Skeletal muscle tissue (tissue), 4 donors: ENCODE results near the gene CTSS. TPM values are rescaled to one million over a fixed set of nuclear protein-coding genes. Genes with fewer than 3 reads are reported as not detected.

Experiments
- H3K27ac ChIP-seq: one replicate; pipeline ENCODE4 v1.7.0; 2013; ENCODE audit warnings: mild to moderate bottlenecking, low read depth, low read length, inconsistent platforms
- H3K27me3 ChIP-seq, 3 donors: one replicate each; pipeline ENCODE4 v1.7.0; 2013; ENCODE audit warnings: low read length in 3 of 3; ENCODE audit not compliant: control insufficient read depth in 3 of 3, insufficient read depth in 3 of 3
- H3K36me3 ChIP-seq, 3 donors: one replicate each; pipeline ENCODE4 v1.7.0; 2013; ENCODE audit warnings: low read length in 3 of 3; ENCODE audit not compliant: control insufficient read depth in 3 of 3, insufficient read depth in 3 of 3
- H3K4me1 ChIP-seq, 3 donors: one replicate each; pipeline ENCODE4 v1.7.0; 2013; ENCODE audit warnings: low read length in 3 of 3, mild to moderate bottlenecking in 3 of 3; ENCODE audit not compliant: control insufficient read depth in 3 of 3, insufficient read depth in 3 of 3
- H3K4me3 ChIP-seq, 3 donors: one replicate each; pipeline ENCODE4 v1.7.0; 2013; ENCODE audit warnings: low read length in 3 of 3
- H3K9ac ChIP-seq, 3 donors: one replicate each; pipeline ENCODE4 v1.7.0; 2013; ENCODE audit warnings: low read length in 3 of 3, mild to moderate bottlenecking in 3 of 3, moderate library complexity in 2 of 3, low read depth in 1 of 3
- H3K9me3 ChIP-seq, 3 donors: one replicate each; pipeline ENCODE4 v1.7.0; 2013; ENCODE audit warnings: low read length in 3 of 3; ENCODE audit not compliant: control insufficient read depth in 3 of 3
- total RNA-seq: library from RNA; depleted of rRNA; stranded (reverse); fragments of >200 nt; gene quantifications from one replicate; pipeline ENCODE4 v1.2.3, GENCODE V29; 2014
- donor health status: Osteomylitis.

The CTSS gene
- total RNA-seq, 1 donor from 2014 or later = 29.2 TPM

DNA sequence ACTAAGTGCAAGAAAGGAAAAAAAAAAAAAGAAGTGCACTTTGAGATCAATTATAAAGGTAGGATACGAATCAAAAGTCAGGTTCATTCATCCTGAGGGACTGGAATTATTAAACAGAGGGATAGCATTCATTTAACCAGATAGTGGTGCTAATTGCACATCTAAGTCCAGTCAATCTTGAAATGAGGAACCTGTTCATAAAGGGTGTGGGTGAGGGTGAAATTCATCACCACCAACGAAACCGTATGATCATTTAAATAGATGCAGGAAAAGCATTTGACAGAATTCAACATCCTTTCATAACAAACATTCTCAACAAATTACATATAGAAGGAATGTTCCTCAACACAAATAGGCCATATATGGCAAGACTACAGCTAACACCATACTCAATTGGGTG lies 5.6 kb downstream of the CTSS start:
- H3K9me3 ChIP-seq = no peaks in the 10 kb centered on the region
- peaks cover 0 to 4% (median 0%) of the 10 kb centered on the region in 3 donors for H3K36me3 ChIP-seq
- H3K4me3 ChIP-seq = no peak overlapping the region
- H3K27me3 ChIP-seq = no peaks in the 10 kb centered on the region
- H3K4me1 ChIP-seq = peaks cover 0 to 3% (median 0%) of the 10 kb centered on the region in 3 donors
- no peak overlapping the region for H3K27ac ChIP-seq
- H3K9ac ChIP-seq = no peak overlapping the region

DNA sequence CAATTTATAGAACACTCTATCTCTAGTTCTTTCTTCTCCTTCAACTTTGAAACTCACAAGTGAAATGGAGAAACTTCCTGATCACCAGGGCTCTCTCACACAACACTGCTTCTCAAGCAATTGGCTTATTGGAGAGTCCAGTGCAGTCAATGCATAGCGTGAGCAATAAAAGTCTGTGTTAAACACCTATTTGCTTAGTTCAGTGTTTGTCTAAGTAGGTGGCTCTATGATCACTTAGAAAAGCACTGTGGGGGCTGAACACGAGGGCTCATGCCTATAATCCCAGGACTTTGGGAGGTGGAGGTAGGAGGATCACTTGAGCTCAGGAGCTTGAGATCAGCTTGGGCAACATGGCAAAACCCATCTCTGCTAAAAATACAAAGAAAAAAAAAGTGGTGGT lies 12.2 kb downstream of the CTSS start:
- no peak overlapping the region for H3K9ac ChIP-seq
- H3K9me3 ChIP-seq = no peaks in the 10 kb centered on the region
- H3K4me1 ChIP-seq = no peaks in the 10 kb centered on the region
- no peaks in the 10 kb centered on the region for H3K27me3 ChIP-seq
- no peak overlapping the region for H3K27ac ChIP-seq
- H3K36me3 ChIP-seq = peaks cover 0 to 6% (median 4%) of the 10 kb centered on the region in 3 donors
- no peak overlapping the region for H3K4me3 ChIP-seq

DNA sequence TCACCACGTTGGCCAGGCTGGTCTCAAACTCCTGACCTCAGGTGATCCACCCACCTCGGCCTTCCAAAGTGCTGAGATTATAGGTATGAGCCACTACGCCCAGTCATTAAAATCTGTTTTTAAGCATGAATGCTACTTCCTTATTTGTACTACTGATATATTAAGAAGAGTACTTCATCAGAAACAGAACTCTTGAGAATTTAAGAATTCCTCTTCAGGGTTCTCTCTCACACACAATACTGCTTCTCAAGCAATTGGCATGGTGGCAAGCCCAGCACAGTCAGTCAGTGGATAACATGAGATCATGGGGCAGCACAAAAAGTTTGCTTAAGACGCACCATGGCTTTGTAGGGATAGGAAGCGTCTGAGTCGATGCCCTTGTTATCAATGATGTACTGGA lies 14.1 kb downstream of the CTSS start:
- Histone ChIP-seq H3K27me3 (no peaks in the 10 kb centered on the region), H3K36me3 (peaks cover 0 to 8% (median 2%) of the 10 kb centered on the region in 3 donors), H3K4me3 (no peak overlapping the region), H3K9me3 (no peaks in the 10 kb centered on the region), H3K4me1 (no peaks in the 10 kb centered on the region), H3K9ac (no peak overlapping the region), H3K27ac (no peak overlapping the region)

DNA sequence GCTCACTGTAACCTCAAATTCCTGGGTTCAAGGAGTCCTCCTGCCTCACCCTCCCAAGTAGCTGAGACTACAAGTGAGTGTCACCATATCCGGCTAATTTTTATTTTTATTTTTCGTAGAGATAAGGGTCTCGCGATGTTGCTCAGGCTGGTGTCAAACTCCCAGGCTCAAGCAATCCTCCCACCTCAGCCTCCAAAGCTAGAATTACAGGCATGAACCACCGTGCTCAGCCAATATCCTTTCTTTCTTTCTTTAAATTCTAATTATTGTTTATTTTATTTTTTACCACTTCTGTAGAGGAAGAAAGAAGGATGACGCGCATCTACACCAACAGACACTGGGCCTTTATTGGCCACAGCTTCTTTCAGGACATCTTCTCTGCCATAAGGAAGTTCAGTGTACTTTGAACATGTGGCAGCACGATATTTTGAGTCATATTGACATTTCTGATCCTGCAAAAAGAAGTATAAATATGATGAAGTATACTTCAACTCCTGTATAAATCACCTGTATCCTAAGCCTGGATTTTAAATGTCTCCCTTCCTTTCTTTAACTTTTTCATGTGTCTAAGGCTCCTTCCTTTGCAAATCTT lies 15.8 kb downstream of the CTSS start:
- Histone ChIP-seq H3K4me3 (no peak overlapping the region), H3K36me3 (peaks cover 0 to 8% (median 2%) of the 10 kb centered on the region in 3 donors), H3K4me1 (no peaks in the 10 kb centered on the region), H3K9ac (no peak overlapping the region), H3K9me3 (no peaks in the 10 kb centered on the region), H3K27ac (no peak overlapping the region), H3K27me3 (no peaks in the 10 kb centered on the region)

DNA sequence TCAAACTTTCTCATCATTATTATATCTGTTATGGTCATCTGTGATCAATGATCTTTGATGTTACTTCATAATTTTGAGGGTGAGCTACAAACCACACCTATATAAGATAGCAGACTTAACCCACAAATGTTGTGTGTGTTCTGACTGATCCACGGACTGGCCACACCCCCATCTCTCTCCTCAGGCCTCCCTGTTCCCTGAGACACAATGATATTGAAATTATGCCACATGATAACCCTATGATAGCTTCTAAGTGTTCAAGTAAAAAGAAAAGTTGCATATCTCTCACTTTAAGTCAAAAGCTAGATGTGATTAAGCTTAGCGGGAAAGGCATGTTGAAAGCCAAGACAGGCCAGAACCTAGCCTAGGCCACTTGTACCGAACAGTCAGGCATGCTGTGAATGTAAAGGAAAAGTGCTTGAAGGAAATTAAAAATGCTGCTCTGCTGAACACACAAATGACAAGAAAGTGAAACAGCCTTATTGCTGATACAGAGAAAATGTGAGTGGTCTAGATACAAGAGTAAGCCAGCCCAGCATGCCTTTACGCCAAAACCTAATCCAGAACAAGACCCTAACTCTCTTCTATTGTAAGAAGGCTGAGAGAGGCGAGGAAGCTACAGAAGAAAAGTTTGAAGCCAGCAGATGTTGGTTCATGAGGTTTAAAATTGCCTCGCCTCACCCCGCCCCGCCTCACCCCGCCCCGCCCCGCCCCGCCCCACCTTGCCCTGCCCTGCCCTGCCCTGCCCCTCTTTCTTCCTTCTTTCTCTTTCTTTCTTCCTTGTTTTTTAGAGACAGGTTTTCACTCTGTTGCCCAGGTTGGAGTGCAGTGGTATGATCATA lies 16.5 kb downstream of the CTSS start:
- Histone ChIP-seq H3K36me3 (peaks cover 0 to 8% (median 2%) of the 10 kb centered on the region in 3 donors), H3K9ac (no peak overlapping the region), H3K4me3 (no peak overlapping the region), H3K9me3 (no peaks in the 10 kb centered on the region), H3K27me3 (no peaks in the 10 kb centered on the region), H3K27ac (no peak overlapping the region), H3K4me1 (no peaks in the 10 kb centered on the region)

DNA sequence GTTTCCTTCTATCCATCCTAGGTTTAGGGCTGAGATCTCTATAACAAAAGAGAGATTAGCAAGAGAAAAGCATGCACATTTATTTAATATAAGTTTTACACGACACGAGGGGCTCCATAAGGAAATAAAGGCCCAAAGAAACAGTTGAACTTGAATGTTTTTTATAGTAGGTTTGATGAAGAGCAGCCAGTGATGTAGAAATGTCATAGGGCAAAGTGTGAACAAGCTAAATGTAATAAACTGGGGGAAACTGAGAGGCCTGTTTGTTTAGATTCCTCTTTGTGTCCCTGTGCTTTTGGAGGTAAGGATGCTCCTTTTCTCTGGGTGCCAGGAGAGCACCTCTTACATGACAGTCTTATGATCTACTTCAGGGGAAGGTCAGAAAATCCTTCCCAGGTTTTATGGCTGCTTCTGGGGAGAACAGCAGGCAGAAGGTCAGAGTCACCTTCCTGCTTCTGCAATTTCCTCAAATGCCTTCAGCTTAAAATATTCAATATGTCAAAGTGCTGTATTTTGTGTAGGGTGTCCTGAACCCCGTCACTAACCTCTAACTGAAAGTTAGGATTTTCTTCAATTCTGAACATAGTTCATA lies 35.4 kb downstream of the CTSS start:
- Histone ChIP-seq H3K4me1 (no peaks in the 10 kb centered on the region), H3K27me3 (no peaks in the 10 kb centered on the region), H3K9me3 (no peaks in the 10 kb centered on the region), H3K27ac (no peak overlapping the region), H3K9ac (no peak overlapping the region), H3K36me3 (peaks cover 0 to 2% (median 0%) of the 10 kb centered on the region in 3 donors), H3K4me3 (no peak overlapping the region)

DNA sequence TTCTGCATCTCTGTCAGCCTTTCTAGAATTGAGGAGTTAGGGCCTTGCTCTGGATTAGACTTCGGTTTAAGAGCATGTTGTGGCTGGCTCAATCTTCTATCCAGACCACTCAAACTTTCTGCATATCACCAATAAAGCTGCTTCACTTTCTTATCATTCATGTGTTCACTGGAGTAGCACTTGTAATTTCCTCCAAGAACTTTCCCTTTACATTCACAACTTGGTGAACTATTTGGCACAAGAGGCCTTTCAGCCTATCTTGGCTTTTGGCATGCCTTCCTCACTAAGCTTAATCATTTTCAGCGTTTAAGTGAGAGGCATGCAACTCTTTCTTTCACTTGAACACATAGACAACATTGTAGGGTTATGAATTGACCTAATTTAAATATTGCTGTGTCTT lies 41.2 kb downstream of the CTSS start:
- no peaks in the 10 kb centered on the region for H3K27me3 ChIP-seq
- H3K36me3 ChIP-seq = no peaks in the 10 kb centered on the region
- no peak overlapping the region for H3K27ac ChIP-seq

DNA sequence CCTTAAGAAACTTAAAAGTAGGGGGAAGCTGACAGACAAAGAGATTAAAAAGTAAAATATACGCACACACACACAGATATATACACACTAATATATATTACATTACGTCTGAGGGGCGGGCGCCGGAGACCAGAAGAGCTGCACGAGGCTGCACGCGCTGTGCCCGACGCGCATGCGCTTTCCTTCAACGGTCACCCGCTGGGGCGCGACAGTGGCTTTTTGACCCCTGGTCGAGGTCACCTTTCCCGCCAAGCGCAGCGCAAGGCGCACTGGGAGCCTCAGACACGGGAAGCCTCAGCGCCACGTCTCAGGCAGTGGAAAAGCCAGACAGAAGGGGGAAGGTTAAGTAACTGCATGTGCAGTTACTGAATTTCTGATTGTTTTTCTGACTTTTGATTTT lies 44.9 kb downstream of the CTSS start, which contains the start of gene HORMAD1:
HORMAD1 (minus strand) TSS at position 193 of the 400 bp plus-strand sequence. CDS start 1,390 bp downstream, outside the sequence.
- H3K27me3 ChIP-seq = no peaks in the 10 kb centered on the region
- H3K36me3 ChIP-seq = no peaks in the 10 kb centered on the region
- no peak within 1 kb of the TSS for H3K9ac ChIP-seq
- no peak within 1 kb of the TSS for H3K4me3 ChIP-seq
- H3K4me1 ChIP-seq = no peaks in the 10 kb centered on the region
- H3K9me3 ChIP-seq = no peaks in the 10 kb centered on the region
- no peak within 1 kb of the TSS for H3K27ac ChIP-seq

More for the DNA sequence above, 41.2 kb downstream of the CTSS start:
- Histone ChIP-seq H3K9me3 (no peaks in the 10 kb centered on the region), H3K9ac (no peak overlapping the region), H3K4me1 (no peaks in the 10 kb centered on the region), H3K4me3 (no peak overlapping the region)

DNA sequence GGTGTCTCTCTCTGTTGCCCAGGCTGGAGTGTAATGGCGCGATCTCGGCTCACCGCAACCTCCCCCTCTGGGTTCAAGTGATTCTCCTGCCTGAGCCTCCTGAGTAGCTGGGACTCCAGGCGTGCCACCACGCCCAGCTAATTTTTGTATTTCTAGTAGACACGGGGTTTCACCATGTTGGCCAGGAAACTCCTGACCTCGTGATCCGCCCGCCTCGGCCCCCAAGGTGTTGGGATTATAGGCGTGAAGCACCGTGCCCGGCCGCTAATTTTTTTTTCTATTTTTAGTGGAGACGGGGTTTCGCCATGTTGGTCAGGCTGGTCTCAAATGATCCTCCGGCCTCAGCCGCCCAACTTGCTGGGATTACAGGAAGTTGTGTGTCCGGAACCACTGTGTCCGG lies 45.5 kb downstream of the CTSS start:
- Histone ChIP-seq H3K4me1 (no peaks in the 10 kb centered on the region), H3K27ac (no peak overlapping the region), H3K9me3 (no peaks in the 10 kb centered on the region), H3K4me3 (no peak overlapping the region), H3K27me3 (no peaks in the 10 kb centered on the region), H3K36me3 (no peaks in the 10 kb centered on the region), H3K9ac (no peak overlapping the region)
